PC-3 (cell line): ENCODE measurements around the gene KCNK4. TPM values are rescaled to one million over a fixed set of nuclear protein-coding genes. Genes with fewer than 3 reads are reported as not detected.

ENCODE experiments used
- ATAC-seq: fragments of 200-7000 bp; cut with Tn5 transposase; 2 replicates; pipeline ENCODE4 v1.9.1; 2020; ENCODE audit warnings: mild to moderate bottlenecking, moderate library complexity
- BruUV-seq: library from RNA; stranded (reverse); fragments of 400-500 nt; replicated peaks from 2 replicates; lab custom pipeline; 2021; lab: Mats Ljungman, UMichigan
- CTCF ChIA-PET: fragments of 300-600 bp; sonication (Branson Sonifier 250); formaldehyde crosslinking; loops from one replicate; lab custom pipeline; 2022; ENCODE audit warnings: antibody characterized with exemption; lab: Charles Lee
- POLR2A ChIA-PET: fragments of 300-600 bp; sonication (Branson Sonifier 250); formaldehyde crosslinking; loops from one replicate; lab custom pipeline; 2022; ENCODE audit warnings: antibody characterized with exemption; ENCODE audit not compliant: unreplicated experiment; lab: Charles Lee
- DNase-seq: peaks from one replicate; pipeline ENCODE4 v3.0.0-alpha.2; 2015
- H2AFZ ChIP-seq: fragments of 300-600 bp; sonication (generic); 2 replicates; pipeline ENCODE4 v1.6.0; 2016; ENCODE audit warnings: antibody characterized with exemption, low read length
- H3F3A ChIP-seq: fragments of 300-600 bp; sonication (generic); one replicate; pipeline ENCODE4 v1.6.0; 2017; ENCODE audit warnings: antibody characterized with exemption, low read length, control low read depth, mild to moderate bottlenecking; ENCODE audit not compliant: unreplicated experiment
- H3K27ac ChIP-seq: fragments of 300-600 bp; sonication (generic); 2 replicates; pipeline ENCODE4 v1.5.1; 2016; ENCODE audit warnings: mild to moderate bottlenecking, low read length
- H3K27me3 ChIP-seq: fragments of 300-600 bp; sonication (generic); 2 replicates; pipeline ENCODE4 v1.6.1; 2016; ENCODE audit warnings: low read length, mixed read lengths
- H3K36me3 ChIP-seq: fragments of 300-600 bp; sonication (generic); 2 replicates; pipeline ENCODE4 v1.6.1; 2016; ENCODE audit warnings: low read depth, mixed run types, low read length, mixed read lengths
- H3K4me1 ChIP-seq: fragments of 300-600 bp; sonication (generic); 2 replicates; pipeline ENCODE4 v1.5.1; 2016; ENCODE audit warnings: low read length; ENCODE audit not compliant: insufficient read depth
- H3K4me2 ChIP-seq: fragments of 300-600 bp; sonication (generic); 2 replicates; pipeline ENCODE4 v1.6.0; 2016; ENCODE audit warnings: low read length
- H3K4me3 ChIP-seq: fragments of 300-600 bp; sonication (generic); 2 replicates; pipeline ENCODE4 v1.5.1; 2016; ENCODE audit warnings: mild to moderate bottlenecking, low read length, mixed read lengths
- H3K79me2 ChIP-seq: fragments of 300-600 bp; sonication (generic); 2 replicates; pipeline ENCODE4 v1.6.1; 2017; ENCODE audit warnings: low read length, mixed read lengths
- H3K9ac ChIP-seq: fragments of 300-600 bp; sonication (generic); 2 replicates; pipeline ENCODE4 v1.6.0; 2016; ENCODE audit warnings: mild to moderate bottlenecking, low read length
- H3K9me2 ChIP-seq: fragments of 300-600 bp; sonication (generic); replicated peaks from 2 replicates; pipeline ENCODE4 v1.6.1; 2016; ENCODE audit warnings: mixed run types, low read length, mixed read lengths
- H3K9me3 ChIP-seq: fragments of 300-600 bp; sonication (generic); 2 replicates; pipeline ENCODE4 v1.6.1; 2016; ENCODE audit warnings: low read length, mixed read lengths
- H4K20me1 ChIP-seq: fragments of 300-600 bp; sonication (generic); 2 replicates; pipeline ENCODE4 v1.6.1; 2016; ENCODE audit warnings: low read length, mixed read lengths
- CTCF ChIP-seq: fragments of 300-600 bp; sonication (generic); conservative IDR thresholded peaks from 2 replicates; pipeline ENCODE4 v1.5.1; 2017; ENCODE audit warnings: antibody characterized with exemption, low read depth, mild to moderate bottlenecking, low read length
- EZH2 ChIP-seq: fragments of 300-600 bp; sonication (generic); IDR thresholded peaks from one replicate; pipeline ENCODE4 v1.6.1; 2017; ENCODE audit warnings: antibody characterized with exemption, mild to moderate bottlenecking, low read length; ENCODE audit not compliant: unreplicated experiment
- EZH2phosphoT487 ChIP-seq: fragments of 300-600 bp; sonication (generic); IDR thresholded peaks from 2 replicates; pipeline ENCODE4 v1.6.1; 2018; ENCODE audit warnings: mild to moderate bottlenecking, antibody characterized with exemption, low read length, borderline replicate concordance
- intact Hi-C: fragments of 100-400 bp; cut with micrococcal nuclease; formaldehyde crosslinking; loops from 2 replicates; pipeline ENCODE4 v1.9.0; 2023
- total RNA-seq: library from RNA; depleted of rRNA; stranded (reverse); fragments of >200 nt; gene quantifications from 2 replicates; pipeline ENCODE4 v1.2.3, GENCODE V29; 2014

Gene KCNK4
- total RNA-seq, 1 experiment from 2014 or later: 1.2 TPM

GRCh38 chr11:64297699-64298358 lies 6.7 kb downstream of the KCNK4 start:
- Histone ChIP-seq H2AFZ (no peak overlapping the region), H3K79me2 (no peaks in the 10 kb centered on the region), H3K9me3 (no peaks in the 10 kb centered on the region), H3F3A (no peaks in the 10 kb centered on the region), H3K9me2 (no peaks in the 10 kb centered on the region), H3K4me1 (peaks cover 23% of the 10 kb centered on the region), H4K20me1 (no peaks in the 10 kb centered on the region), H3K4me3 (no peak overlapping the region), H3K9ac (no peak overlapping the region), H3K4me2 (no peak overlapping the region), H3K27ac (no peak overlapping the region), H3K27me3 (peaks cover 18% of the 10 kb centered on the region), H3K36me3 (no peaks in the 10 kb centered on the region)
- DNase-seq (no peak), ATAC-seq (no peak)
- ChIA-PET POLR2A (no interaction called here), CTCF (no interaction called here)
- intact Hi-C loops: no loop called here
- TF ChIP-seq CTCF (no peak), EZH2phosphoT487 (no peak), EZH2 (no peak)
- no TSS peak for BruUV-seq

GRCh38 chr11:64298966-64299846 lies 8.1 kb downstream of the KCNK4 start:
- TF ChIP-seq CTCF: no peak
- TF ChIP-seq EZH2: no peak
- 0 out of 2 replicates have a peak, but pooled peaks have one; percentile 26 for TF ChIP-seq EZH2phosphoT487
- Histone ChIP-seq H3K27me3 (peaks cover 18% of the 10 kb centered on the region), H2AFZ (peak overlapping the region; percentile 82), H3K4me1 (peaks cover 28% of the 10 kb centered on the region), H3K79me2 (no peaks in the 10 kb centered on the region), H3K9me3 (no peaks in the 10 kb centered on the region), H3K9ac (no peak overlapping the region), H3K4me3 (peak overlapping the region; percentile 64), H3K9me2 (no peaks in the 10 kb centered on the region), H3K36me3 (no peaks in the 10 kb centered on the region), H3K4me2 (peak overlapping the region; percentile 90), H4K20me1 (no peaks in the 10 kb centered on the region), H3F3A (no peaks in the 10 kb centered on the region), H3K27ac (no peak overlapping the region)
- intact Hi-C loops: no loop called here
- CTCF ChIA-PET: no interaction called here
- ATAC-seq (0 out of 2 replicates have a peak, but pooled peaks have one; percentile 1), DNase-seq (no peak)
- BruUV-seq: no TSS peak
- POLR2A ChIA-PET: no interaction called here
